ENCODE results near the gene ARHGDIB. TPM values are rescaled to one million over a fixed set of nuclear protein-coding genes. Genes with fewer than 3 reads are reported as not detected.

The ARHGDIB gene
- total and polyA plus RNA-seq, 2 experiments from 2014 or later = 0.89 TPM; not detected in 1

DNA sequence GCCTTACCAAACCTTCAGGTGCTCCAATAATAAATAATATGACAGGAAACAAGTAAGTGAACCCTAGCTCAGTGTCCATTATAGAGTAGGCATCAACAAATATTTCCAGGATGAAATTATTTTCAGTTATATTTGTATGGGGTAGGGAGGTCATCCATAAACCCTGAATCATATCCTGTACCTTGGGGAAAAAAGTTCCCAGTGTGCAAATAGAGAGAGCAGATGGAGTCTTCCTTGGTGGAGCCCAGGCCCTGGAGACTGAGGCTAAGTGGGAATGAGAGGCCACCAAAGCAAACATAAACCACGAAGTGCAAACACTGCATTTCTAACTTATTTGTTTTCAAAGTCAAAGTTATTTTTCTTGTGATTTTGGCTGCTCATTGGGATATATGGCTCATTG is 14.5 kb downstream of the ARHGDIB start:
- Histone ChIP-seq H3K4me2 (no peak overlapping the region), H3K27ac (ENCODE audit: low read depth) (no peak overlapping the region), H3K36me3 (ENCODE audit: insufficient read depth) (no peaks in the 10 kb centered on the region), H3F3A (replicated peaks; ENCODE audit: low read depth) (no peaks in the 10 kb centered on the region), H3K4me1 (ENCODE audit: insufficient read depth) (no peaks in the 10 kb centered on the region; the same call in 1 of the 2 replicates), H3K27me3 (ENCODE audit: insufficient read depth) (no peaks in the 10 kb centered on the region), H3K4me3 (no peak overlapping the region), H4K20me1 (replicated peaks; ENCODE audit: insufficient read depth) (no peaks in the 10 kb centered on the region), H2AFZ (no peak overlapping the region), H3K9me2 (ENCODE audit: insufficient read depth) (peaks cover 3% of the 10 kb centered on the region; the same call in 1 of the 2 replicates), H3K79me2 (replicated peaks; ENCODE audit: insufficient read depth) (no peaks in the 10 kb centered on the region)
- no peak for TF ChIP-seq ZNF462 (CRISPR knock-in tag; IDR thresholded peaks at IDR 0.05)
- TF ChIP-seq ZNF331 (CRISPR knock-in tag; IDR thresholded peaks at IDR 0.05; ENCODE audit: low read depth) = no peak
- peaks cover 16% of the 10 kb centered on the region for H3K4me1 Mint-ChIP-seq
- H3K36me3 Mint-ChIP-seq (ENCODE audit: low read depth) = no peaks in the 10 kb centered on the region
- H3K27me3 Mint-ChIP-seq (ENCODE audit: insufficient read depth, low read depth, poor library complexity) = no peaks in the 10 kb centered on the region
- no peaks in the 10 kb centered on the region for H3K9me3 Mint-ChIP-seq
- ATAC-seq (no peak), DNase-seq (ENCODE audit: low spot score) (no peak)
- H3K4me3 Mint-ChIP-seq = no peak overlapping the region
- H3K27ac Mint-ChIP-seq = no peak overlapping the region

GRCh38 chr12:14946162-14946561 is 15.2 kb downstream of the ARHGDIB start:
- Mint-ChIP-seq H3K36me3 (ENCODE audit: low read depth) (no peaks in the 10 kb centered on the region), H3K4me1 (peaks cover 16% of the 10 kb centered on the region), H3K27me3 (ENCODE audit: insufficient read depth, low read depth, poor library complexity) (no peaks in the 10 kb centered on the region), H3K9me3 (no peaks in the 10 kb centered on the region), H3K4me3 (no peak overlapping the region), H3K27ac (no peak overlapping the region)
- Histone ChIP-seq H2AFZ (peak overlapping the region; percentile 38; the same call in 1 of the 2 replicates), H3K9me2 (ENCODE audit: insufficient read depth) (peaks cover 3% of the 10 kb centered on the region; the same call in 1 of the 2 replicates), H3K36me3 (ENCODE audit: insufficient read depth) (no peaks in the 10 kb centered on the region), H3K79me2 (replicated peaks; ENCODE audit: insufficient read depth) (no peaks in the 10 kb centered on the region), H4K20me1 (replicated peaks; ENCODE audit: insufficient read depth) (no peaks in the 10 kb centered on the region), H3K4me3 (no peak overlapping the region), H3F3A (replicated peaks; ENCODE audit: low read depth) (no peaks in the 10 kb centered on the region), H3K27me3 (ENCODE audit: insufficient read depth) (no peaks in the 10 kb centered on the region), H3K27ac (ENCODE audit: low read depth) (no peak overlapping the region), H3K4me2 (no peak overlapping the region), H3K4me1 (ENCODE audit: insufficient read depth) (no peaks in the 10 kb centered on the region; the same call in 1 of the 2 replicates)
- ATAC-seq (no peak), DNase-seq (ENCODE audit: low spot score) (no peak)
- TF ChIP-seq EZH2 (IDR thresholded peaks at IDR 0.05; ENCODE audit: low read depth, unreplicated experiment) (no peak), EZH2phosphoT487 (IDR thresholded peaks at IDR 0.05; ENCODE audit: unreplicated experiment) (no peak), ZNF462 (CRISPR knock-in tag; IDR thresholded peaks at IDR 0.05) (no peak)
- TF ChIP-seq, protein P1, sequence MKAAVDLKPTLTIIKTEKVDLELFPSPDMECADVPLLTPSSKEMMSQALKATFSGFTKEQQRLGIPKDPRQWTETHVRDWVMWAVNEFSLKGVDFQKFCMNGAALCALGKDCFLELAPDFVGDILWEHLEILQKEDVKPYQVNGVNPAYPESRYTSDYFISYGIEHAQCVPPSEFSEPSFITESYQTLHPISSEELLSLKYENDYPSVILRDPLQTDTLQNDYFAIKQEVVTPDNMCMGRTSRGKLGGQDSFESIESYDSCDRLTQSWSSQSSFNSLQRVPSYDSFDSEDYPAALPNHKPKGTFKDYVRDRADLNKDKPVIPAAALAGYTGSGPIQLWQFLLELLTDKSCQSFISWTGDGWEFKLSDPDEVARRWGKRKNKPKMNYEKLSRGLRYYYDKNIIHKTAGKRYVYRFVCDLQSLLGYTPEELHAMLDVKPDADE (IDR thresholded peaks at IDR 0.05) = no peak
